GM18511 (cell line): ENCODE measurements around the gene ANKRA2.
"Not testable (repeated sequence)": the region's sequence is repeated elsewhere in the genome, so short reads cannot be mapped to it uniquely, and the experiment has no call there.

Experiments used
- ATAC-seq: cut with Tn5 transposase; IDR thresholded peaks from one replicate; pipeline ENCODE4 v1.9.1; 2021; ENCODE audit warnings: mild to moderate bottlenecking, moderate library complexity; ENCODE audit not compliant: unreplicated experiment

ANKRA2 gene

DNA sequence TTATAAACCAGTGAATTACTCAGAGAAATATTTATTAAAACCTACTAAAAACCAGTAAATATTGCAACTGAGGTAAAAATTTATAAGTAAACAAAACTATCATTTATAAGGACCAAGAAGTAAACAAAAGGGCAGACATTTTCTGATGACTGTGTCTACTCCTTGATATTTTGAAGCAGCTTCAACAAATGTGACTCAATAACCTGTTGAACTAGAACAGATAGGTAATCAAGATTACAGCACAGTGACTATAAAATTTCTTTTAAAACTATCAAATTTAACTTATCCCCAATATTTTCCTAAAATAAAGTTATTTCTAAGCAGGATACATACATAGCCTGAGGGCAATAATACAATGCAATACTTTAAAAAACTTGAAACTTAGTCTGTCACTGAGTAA is 12.8 kb downstream of the ANKRA2 start:
- no peak for ATAC-seq

DNA sequence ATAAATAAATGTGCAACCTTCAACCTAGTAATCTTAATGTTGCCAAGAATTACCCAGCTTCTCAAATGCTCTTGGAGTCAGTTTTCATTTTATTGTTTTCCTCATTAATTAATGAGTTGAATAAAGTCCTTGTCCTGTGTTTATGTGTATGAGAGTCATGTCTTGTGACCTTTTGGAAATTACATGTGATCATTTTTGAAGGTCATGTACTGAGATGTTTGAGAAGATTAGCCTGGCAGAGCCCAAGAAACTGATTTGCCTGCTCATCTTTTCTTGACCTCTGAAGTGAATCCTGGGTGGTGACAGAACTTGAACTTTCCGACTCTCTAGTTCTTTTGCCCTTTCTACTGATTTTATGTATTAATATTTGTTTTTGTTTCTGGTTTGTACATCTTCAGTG is 15.4 kb downstream of the ANKRA2 start:
- ATAC-seq, result no peak

DNA sequence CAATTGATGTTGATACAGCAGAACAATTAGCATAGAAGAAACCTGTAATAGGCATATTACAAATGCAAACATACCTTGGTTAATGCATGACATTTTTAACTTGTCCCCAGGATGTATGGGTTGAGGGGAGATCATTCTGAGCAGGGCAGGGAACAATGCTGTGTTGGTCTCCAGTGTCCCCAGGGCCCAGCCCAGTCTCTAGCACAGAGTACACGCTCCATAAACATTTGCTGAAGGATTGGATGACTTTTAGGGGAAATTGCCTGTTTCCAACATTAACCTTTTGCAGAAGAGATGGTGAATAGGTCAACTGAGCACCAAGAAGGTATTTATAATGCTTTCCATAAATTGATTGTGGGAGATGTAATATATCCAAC is 20.0 kb downstream of the ANKRA2 start:
- no peak for ATAC-seq

DNA sequence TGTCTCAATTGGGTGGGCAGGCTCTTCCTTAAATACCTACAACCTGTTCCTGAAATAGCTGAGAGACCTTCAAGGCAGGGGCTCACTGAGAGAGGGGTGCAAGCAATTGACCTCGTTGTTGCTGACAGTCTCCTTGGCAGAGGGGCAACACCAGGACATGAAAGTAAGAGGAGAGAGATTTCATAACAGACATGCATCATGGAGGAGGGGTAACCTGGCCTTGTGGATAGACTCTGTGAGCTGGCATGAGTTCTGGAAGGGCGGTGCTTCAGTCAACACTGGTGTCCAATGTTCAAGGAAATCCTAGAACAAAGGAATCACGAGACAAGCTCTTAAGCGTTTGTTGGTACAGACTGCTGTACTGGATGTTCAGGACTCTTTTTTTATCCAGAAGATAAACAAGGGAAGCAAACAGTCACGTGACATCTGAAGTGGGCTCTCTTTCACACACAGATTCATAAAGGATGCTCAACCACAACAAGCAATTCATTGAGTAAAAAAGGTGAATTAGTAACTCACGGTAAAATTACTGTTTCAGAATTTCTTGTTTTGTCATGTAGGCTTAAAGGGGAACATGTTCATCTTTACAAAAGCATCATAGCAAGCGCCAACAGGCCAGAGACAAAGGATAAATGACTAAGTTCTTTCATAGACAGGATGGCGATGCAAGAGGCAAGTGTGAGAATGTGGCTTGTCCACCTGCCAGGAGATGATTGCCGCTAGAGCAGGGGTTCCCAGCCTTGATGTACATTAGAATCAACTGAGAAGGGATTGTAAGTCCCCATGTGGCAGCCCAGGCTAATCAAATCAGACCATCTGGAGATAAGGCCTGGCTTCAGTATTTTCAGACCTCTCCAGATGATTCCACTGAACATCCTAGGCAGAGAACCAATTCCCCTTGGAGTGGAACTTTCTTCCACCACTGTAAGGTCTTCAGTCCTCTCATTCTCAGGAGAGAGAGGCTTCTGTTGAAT is 20.7 kb downstream of the ANKRA2 start:
- ATAC-seq, result no peak

DNA sequence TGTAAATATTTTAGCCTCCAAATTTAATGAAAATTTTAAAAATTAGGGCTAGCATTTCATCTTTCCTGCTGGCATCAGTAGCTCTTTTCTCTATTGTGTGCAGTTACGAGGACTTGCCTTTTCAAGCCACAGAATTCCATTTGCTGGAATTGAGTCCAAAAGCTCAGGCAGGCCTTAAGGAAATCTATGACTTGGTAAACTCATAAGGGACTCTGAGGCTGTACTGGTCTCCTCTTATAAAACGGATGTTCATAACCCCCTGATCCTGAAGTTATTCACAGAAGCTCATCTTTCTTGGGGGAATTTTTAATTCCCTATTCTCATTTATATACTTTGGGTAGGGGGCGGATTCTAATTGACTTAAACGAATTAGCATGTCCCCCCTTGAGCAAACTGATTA is 23.4 kb downstream of the ANKRA2 start:
- ATAC-seq, result no peak

DNA sequence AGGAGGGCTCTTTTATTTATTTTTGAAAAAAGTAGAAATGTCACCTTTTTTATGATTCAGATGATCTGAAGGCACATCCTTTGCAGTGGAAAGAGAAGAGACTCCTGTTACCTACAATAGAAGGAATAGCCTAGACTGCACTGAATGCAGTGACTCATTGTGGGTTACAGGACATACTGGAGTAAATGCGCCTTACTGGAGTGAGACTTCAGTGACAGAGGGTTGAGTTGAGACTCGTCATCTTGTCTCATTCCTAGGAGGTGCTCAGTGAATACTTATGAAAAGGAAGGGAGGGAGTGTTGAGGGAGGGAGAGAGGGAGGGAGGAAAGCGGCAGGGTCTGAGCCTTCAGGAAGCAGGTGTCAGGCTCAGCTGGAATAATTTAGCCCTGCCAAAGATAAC is 25.2 kb downstream of the ANKRA2 start:
- ATAC-seq, result no peak

DNA sequence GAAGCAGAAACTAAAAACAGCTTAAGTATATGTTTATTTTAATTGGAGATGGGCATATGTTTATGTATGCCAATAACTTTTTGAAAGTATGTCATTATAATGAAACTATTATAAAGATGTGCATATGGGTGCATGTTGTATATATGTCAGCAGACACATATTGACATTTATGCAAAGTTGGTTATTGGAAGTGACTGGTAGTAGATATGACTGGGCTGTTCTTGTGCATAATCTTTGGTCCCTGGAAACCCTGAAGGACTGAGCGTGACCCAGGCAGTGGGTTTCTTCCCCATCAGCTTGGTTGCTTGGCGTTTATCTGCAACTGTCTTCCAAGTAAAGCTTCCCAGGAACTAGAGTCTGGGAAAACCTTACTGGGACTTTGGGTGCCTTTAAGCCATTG is 25.7 kb downstream of the ANKRA2 start:
- no peak for ATAC-seq

DNA sequence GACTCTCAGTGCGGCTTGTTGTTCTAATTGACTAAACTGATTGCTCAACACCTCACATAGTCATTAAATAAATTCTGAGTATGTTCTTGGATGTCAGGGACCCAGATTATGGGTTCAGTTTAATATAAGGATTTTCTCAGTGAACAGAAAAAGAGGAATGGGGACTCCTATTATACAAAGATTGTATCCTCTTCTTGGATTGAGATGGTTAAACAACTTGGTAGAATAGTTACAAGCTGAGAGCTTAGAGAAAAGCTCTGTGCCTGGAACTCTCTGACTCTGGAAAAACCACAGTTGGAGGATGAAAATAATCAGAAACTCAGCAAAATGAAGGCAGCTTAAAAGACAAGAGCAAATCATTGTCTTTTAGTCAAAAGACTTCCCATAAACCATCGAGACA is 30.5 kb downstream of the ANKRA2 start:
- ATAC-seq, result no peak

DNA sequence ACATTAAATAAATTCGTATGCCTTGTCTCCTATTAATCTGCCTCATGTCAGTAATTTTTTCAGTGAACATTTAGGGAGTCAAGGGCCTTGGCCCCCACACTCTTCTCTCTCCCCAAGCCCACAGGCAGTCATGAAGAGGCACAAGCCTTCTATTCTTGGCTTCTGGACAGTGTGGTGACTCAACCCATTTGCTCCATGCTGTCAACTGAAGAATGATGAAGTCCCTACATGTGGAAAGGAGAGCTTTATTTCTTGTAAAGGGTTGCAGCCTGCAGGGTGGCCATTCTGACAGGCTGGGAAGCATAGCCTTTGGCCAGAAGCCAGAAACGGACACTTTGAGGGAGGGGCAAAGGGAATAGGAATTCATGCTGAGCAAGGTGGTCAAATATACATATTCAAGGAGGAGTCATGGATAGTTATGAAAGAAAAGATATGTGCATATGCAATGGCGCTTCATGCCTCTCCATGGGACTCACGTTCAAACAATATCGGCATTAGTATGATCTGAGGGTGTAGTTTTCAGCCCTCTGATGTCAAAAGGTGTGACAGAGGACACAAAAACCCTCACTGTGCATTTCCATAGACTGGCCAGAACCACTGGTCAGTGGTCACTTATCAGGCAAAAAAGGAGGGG is 31.3 kb downstream of the ANKRA2 start:
- no peak for ATAC-seq

DNA sequence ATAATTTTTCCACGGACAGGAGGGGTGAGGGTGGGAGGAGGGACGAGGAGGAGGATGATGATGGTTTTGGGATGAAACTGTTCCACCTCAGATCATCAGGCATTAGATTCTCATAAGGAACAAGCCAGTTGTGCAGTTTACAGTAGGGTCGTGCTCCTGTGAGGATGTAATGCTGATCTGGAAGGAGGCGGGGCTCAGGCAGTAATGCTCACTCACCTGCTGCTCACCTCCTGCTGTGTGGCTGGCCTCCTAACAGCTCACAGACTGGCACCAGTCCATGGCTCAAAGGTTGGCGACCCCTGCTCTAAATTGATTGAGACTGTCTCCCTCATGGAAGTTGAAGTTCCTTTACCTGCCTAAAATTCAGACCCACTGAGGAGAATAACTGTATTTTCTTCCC is 33.2 kb downstream of the ANKRA2 start:
- ATAC-seq, result no peak

DNA sequence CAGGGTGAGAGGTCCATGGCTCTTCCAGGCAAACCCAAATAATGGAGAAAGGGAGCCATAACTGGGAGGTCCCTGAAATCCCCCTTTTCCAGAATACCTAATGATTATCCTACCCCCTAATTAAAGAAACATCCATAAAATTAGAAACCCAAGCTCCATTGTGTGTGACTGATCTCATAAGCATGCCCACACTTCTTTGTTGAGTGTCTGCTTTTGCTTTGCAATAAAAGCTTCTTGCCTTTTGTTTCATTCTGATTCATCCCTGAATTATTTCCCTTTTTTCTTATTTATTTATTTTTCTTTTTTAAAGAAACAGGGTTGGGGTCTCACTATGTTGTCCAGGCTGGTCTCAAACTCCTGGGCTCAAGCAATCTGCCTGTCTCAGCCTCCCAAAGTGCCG is 34.1 kb downstream of the ANKRA2 start:
- ATAC-seq, result no peak

DNA sequence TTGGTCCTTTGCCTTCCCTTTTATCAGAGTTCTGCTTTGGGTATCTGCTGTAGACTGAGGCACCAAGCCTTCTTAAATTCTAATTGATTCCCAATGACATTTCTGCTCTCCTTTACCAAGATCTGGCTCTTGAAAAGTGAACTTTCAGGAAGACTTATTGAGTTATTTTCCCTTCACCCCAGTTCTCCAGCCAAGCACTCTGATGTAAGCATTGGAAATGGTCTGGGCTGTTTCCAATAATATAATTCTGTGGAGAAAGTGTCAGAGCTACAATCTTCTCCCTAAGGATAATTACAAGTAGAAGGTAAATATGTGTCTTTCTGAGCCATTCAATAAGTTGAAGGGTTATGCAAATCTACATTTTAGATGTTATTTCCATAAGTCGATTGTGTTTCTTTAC is 36.4 kb downstream of the ANKRA2 start:
- no peak for ATAC-seq

DNA sequence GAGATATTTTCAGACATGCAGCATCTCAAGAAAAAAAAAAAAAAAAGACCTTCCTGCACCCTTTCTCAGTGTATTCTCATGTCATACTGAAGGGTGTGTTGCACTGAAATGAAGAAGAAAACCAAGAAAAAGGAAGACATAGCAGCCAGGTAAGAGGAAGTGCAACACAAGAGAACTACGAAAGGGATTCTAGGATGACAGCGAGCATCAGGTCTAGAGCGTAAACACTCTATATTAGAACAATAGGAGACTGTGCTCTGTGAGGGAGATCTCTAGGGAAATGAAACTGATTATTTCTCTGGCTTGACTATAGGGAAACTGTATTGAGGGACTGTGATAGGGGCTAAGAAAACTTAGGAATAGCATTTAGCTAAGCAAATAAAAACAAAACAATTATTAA is 37.2 kb downstream of the ANKRA2 start:
- no peak for ATAC-seq

DNA sequence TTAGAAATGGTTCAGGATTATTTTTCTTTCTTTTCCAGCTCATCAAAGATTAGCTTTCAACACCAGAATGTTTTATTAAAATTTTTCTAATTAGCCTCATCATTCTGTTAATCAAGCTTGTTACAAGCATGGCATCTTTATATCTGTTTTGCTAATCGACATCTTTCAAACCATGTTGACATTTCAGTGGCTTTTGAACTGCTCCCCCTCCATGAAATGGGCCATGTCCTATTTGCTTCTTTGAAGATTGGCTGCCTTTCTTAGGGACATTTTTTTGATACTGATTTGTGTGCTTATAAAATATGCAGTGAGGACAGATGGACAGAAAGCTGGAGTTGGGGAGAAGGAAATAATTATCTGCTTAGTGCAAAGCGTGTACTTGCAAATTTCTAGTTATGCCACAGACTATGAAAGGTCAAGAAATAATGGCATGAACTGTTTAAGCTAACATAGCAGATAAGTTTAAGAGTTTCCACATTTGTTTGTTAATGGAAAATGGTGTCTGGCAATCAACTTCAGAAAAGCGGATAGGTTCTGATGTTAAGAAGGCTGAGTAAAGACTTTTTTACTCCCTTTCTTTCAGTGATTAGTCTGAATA is 39.7 kb downstream of the ANKRA2 start:
- no peak for ATAC-seq

DNA sequence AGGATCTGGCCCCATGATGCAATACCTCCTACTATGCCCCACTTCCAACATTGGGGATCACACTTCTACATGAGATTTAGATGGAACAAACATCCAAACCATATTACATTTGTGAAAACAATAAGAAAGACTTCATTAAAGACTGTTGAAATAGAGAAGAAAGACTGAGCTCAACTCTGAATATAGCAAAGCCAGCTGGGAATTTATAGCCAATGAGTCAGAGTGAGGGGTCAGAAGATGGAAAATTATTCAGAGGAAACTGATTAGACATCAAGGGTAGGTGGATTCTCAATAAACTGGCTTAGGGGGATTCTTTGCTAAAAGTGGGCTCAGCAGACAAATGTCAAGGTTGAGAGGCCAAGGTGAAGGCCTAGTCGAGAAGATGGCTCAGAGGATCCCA is 41.6 kb downstream of the ANKRA2 start:
- ATAC-seq, result no peak

DNA sequence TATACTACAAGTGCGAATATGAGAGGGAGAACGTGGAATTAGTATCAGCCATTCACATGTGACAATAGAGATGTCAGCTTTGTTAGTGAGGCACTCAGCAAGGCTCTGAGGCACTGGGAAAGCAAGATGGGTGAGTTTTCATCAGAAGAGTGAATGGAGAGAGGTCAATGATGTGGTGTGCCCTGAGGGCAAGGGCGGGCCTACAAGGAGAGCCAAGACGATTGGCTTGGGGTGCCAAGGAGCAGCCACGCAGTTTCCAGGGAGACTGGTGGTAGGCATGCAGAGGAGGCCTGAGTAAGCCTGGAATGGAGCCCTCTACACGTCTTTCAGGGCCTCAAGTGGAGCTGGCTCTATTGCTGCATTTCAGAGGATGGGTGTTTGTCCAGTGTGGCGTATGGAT is 42.5 kb downstream of the ANKRA2 start:
- no peak for ATAC-seq

DNA sequence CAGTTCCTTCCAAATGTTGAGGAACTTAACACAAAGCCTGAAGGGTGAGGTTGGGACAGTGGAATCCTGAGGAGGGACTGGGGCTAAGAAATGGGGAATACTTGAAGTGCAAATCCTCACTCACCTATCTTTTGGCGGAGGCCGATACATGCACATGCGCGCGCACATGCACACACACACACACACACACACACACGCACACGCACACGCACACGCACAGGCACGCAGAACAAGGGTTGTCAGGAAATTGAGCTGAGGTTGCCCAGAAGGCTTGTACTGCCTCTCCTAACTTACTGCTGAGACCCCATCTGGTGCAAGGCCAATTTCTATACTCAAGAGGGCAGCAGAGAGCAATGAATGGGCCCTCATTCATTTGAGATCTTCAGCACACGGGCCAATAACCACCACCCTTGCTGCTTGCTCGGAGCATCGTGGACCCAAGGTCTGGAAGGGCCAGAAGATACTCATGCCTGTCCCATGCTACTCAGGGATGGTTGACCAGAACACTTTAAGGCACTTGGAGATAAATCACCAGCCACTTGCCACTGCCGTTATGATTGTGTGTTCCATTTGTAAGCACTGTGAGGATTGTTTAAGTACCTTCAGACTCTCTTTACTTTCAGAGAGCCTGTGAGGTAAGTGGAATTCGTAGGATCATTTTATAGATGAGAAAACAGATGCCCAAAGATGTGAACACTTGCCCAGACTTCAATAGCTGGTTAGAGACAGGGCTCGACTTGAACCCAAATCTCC is 45.7 kb downstream of the ANKRA2 start:
- peak; percentile 99 for ATAC-seq

DNA sequence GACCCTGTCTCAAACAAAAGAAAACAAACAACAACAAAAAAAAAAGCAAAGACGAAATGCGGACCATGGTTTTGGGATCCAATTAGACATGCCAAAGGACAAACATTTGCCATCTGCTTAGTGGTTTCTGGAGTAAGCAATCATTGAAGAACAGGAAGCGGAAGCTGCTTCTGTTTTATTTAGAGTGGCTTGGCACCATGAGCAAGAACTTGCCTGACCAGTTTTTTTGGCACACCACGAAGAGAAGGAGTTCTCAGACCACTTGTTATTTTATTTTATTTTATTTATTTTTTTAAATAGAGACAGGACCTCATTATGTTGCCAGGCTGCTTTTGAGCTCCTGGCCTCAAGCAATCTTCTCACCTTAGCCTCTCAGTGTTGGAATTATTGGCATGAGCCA is 50.2 kb downstream of the ANKRA2 start:
- no peak for ATAC-seq

DNA sequence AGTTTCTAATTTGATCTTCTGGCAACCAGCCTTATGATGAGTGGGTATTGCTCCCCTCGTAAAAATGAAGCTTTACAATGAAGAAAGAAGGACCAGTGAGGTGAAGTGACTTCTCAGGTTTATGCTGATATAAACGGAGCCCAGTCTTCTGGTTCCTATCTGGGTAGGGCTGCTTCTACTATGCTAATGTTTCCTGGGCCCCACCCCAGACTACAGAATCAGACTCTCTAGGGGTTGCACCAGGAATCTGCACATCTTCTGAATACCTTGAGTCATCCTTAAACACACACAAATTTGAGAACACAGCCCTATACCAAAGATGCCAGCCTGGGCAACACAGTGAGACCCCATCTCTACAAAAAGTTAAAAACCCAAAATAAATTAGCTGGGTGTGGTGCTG is 51.0 kb downstream of the ANKRA2 start:
- ATAC-seq, result no peak

DNA sequence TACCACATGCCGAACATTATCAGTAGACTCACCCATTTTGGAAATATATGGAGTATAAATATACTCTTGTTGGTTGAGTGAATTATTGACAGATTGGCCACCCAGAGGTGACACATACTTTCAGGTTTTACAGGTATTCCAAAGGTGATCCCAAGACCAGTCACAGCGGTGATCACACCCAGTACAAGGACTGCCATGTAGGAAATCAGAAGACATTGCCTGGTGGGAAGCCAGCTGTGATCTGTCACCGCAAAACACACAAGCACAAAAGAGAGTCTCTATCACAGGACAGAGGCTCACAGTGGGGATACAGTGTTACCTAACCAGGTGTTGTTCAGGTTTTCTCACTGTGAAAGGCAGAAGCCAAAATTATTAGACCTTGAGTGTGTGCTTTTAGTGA is 51.4 kb downstream of the ANKRA2 start:
- no peak for ATAC-seq

DNA sequence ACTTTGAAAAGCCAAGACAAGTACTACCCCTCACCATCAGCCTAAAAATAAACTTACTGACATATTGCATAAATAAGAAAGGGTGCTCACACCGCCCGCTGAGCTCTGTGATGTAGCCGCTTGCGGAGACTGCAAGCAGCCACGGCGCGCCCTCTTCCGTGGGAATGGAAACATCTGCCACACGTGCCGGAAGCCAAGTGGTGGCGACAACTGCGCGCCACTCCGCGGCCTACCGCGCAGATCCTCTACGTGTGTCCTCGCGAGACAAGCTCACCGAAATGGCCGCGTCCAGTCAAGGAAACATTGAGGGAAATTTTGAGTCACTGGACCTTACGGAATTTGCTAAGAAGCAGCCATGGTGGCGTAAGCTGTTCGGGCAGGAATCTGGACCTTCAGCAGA is 56.9 kb downstream of the ANKRA2 start:
- not testable (repeated sequence) for ATAC-seq
